GM13976 (cell line): ENCODE measurements around the gene PRODH.
"Not testable (repeated sequence)": the region's sequence is repeated elsewhere in the genome, so short reads cannot be mapped to it uniquely, and the experiment has no call there.

Experiments used
- DNase-seq: peaks from one replicate; pipeline ENCODE4 v3.0.0; 2012; ENCODE audit warnings: low spot score
- CTCF ChIP-seq: IDR thresholded peaks from 2 replicates; pipeline ENCODE4 v1.5.1; 2012; ENCODE audit warnings: borderline replicate concordance, mild to moderate bottlenecking; ENCODE audit not compliant: insufficient read depth; ENCODE audit errors: extremely low read depth, missing control alignments, control extremely low read depth
- in situ Hi-C: fragments of 300-500 bp; cut with MboI; formaldehyde crosslinking; loops from one replicate; pipeline ENCODE4 v1.12.0; 2022; ENCODE audit warnings: low sequenced_read_pairs, mixed read lengths, inconsistent platforms; ENCODE audit not compliant: unreplicated experiment

The PRODH gene

GRCh38 chr22:18965526-18966421, 29.7 kb upstream of the PRODH start:
- no peak for TF ChIP-seq CTCF
- no peak for DNase-seq
- in situ Hi-C loops = no loop called here

- in situ Hi-C loops = not testable (repeated sequence)
Measured at GRCh38 chr22:18964501-18965265, 28.6 kb upstream of the PRODH start.

GRCh38 chr22:18964051-18964450, 28.0 kb upstream of the PRODH start:
- DNase-seq, in situ Hi-C loops: not testable (repeated sequence)

More at GRCh38 chr22:18964501-18965265, 28.6 kb upstream of the PRODH start:
- DNase-seq = not testable (repeated sequence)

GRCh38 chr22:18962308-18962635, 26.2 kb upstream of the PRODH start:
- no peak for DNase-seq
- in situ Hi-C loops = no loop called here
- TF ChIP-seq CTCF = no peak

GRCh38 chr22:18961632-18962307, 25.7 kb upstream of the PRODH start:
- DNase-seq, in situ Hi-C loops: not testable (repeated sequence)

GRCh38 chr22:18961201-18961600, 25.1 kb upstream of the PRODH start:
- DNase-seq, in situ Hi-C loops: not testable (repeated sequence)

- DNase-seq, in situ Hi-C loops: not testable (repeated sequence)
Measured at GRCh38 chr22:18960166-18960820, 24.2 kb upstream of the PRODH start.

- in situ Hi-C loops, DNase-seq: not testable (repeated sequence)
Measured at GRCh38 chr22:18959741-18960140, 23.6 kb upstream of the PRODH start.

- in situ Hi-C loops, DNase-seq: not testable (repeated sequence)
Measured at GRCh38 chr22:18959266-18959665, 23.2 kb upstream of the PRODH start.

GRCh38 chr22:18958738-18959137, 22.6 kb upstream of the PRODH start:
- DNase-seq, in situ Hi-C loops: not testable (repeated sequence)

- in situ Hi-C loops, DNase-seq: not testable (repeated sequence)
Measured at GRCh38 chr22:18958321-18958705, 22.2 kb upstream of the PRODH start.

- in situ Hi-C loops, DNase-seq: not testable (repeated sequence)
Measured at GRCh38 chr22:18957621-18958320, 21.7 kb upstream of the PRODH start.

- in situ Hi-C loops, DNase-seq: not testable (repeated sequence)
Measured at GRCh38 chr22:18956956-18957355, 20.9 kb upstream of the PRODH start.

- DNase-seq, in situ Hi-C loops: not testable (repeated sequence)
Measured at GRCh38 chr22:18956121-18956895, 20.2 kb upstream of the PRODH start.
